ENCODE data around the gene OXTR. TPM values are rescaled to one million over a fixed set of nuclear protein-coding genes. Genes with fewer than 3 reads are reported as not detected.

Gene OXTR
- total RNA-seq, 1 donor from 2014 or later = 4.1 TPM

DNA sequence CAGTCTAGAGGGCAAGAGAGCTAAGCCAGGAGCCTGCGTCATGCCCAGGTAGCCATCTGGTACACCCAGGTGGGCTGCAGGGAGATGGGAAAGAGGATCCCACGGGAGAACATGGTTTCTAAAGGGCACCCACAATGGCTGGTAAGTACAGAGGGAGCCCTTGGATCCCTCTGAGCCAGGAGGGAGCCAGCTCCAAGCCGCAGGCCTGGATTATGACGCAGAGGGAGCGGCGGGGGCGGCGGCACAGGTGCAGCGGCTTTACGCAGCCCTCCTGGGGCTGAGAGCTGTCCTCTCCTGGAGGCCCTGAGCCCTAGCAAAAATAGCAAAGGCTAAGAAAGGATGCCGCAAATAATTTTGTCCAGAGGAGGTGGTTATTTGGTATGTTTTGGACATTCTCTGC, 33.0 kb downstream of the OXTR start:
- no peak for DNase-seq (ENCODE audit: extremely low spot score, unreplicated experiment)
- peaks cover 20% of the 10 kb centered on the region for H3K4me1 Mint-ChIP-seq (ENCODE audit: unreplicated experiment)
- no peak overlapping the region for H3K4me3 Mint-ChIP-seq
- no peaks in the 10 kb centered on the region for H3K9me3 Mint-ChIP-seq
- H3K36me3 Mint-ChIP-seq = no peaks in the 10 kb centered on the region
- TF ChIP-seq CTCF (conservative IDR thresholded peaks at IDR 0.05) = no peak
- no peaks in the 10 kb centered on the region for H3K27me3 Mint-ChIP-seq
- H3K27ac Mint-ChIP-seq = no peak overlapping the region

GRCh38 chr3:8734908-8735307, 34.5 kb downstream of the OXTR start:
- Mint-ChIP-seq H3K36me3 (no peaks in the 10 kb centered on the region), H3K4me3 (no peak overlapping the region), H3K9me3 (no peaks in the 10 kb centered on the region), H3K27me3 (no peaks in the 10 kb centered on the region), H3K27ac (no peak overlapping the region), H3K4me1 (ENCODE audit: unreplicated experiment) (peaks cover 25% of the 10 kb centered on the region)
- DNase-seq (ENCODE audit: extremely low spot score, unreplicated experiment) = peak; percentile 34
- TF ChIP-seq CTCF (conservative IDR thresholded peaks at IDR 0.05) = no peak

- H3K4me3 Mint-ChIP-seq = no peak overlapping the region
- no peaks in the 10 kb centered on the region for H3K27me3 Mint-ChIP-seq
- no peaks in the 10 kb centered on the region for H3K36me3 Mint-ChIP-seq
- DNase-seq (ENCODE audit: extremely low spot score, unreplicated experiment) = peak; percentile 58
- H3K4me1 Mint-ChIP-seq (ENCODE audit: unreplicated experiment) = peaks cover 30% of the 10 kb centered on the region
- H3K9me3 Mint-ChIP-seq = no peaks in the 10 kb centered on the region
- H3K27ac Mint-ChIP-seq = no peak overlapping the region
- no peak for TF ChIP-seq CTCF (conservative IDR thresholded peaks at IDR 0.05)
These were observed 35.1 kb downstream of the OXTR start for GRCh38 chr3:8734137-8734878.

DNA sequence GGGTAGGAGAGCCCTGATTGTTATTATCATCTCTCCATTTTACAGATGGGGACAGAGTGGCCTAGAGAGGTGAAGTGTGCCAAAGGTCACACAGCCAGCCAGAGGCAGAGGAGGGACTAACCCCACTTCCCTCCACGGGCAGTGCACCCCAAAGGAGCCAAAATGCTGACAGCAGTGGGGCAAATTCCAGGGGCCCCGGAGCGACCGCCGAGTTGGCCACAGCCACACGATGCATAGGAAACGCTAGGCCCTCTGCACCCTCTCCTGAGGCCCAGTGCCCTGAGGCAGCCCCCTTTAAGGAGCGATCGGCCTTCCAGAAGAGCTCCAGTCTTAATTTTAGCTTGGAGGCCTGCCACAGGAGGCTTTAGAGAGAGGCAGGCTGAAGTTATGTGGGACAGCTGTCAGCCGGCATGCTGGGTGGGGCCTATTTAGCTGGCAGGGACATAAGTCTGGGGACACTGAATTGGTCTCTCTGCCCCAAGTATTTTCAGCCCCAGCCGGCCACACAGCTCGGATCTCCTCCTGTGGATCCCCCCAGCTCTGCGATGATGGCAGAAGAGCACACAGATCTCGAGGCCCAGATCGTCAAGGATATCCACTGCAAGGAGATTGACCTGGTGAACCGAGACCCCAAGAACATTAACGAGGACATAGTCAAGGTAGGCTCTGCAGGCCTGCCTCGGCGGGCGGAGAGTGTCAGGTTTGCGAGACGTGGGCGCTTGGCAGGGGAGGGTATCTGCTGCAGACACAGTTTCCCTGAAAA, 35.9 kb downstream of the OXTR start, which contains the start of gene CAV3:
Gene CAV3, plus strand, starts transcription at position 471 of the 763 bp plus-strand sequence. Its CDS starts 75 bp downstream, at position 546.
- peak; percentile 61 for DNase-seq (ENCODE audit: extremely low spot score, unreplicated experiment)
- no peak for TF ChIP-seq CTCF (conservative IDR thresholded peaks at IDR 0.05)
- H3K27ac Mint-ChIP-seq = no peak within 1 kb of the TSS
- H3K36me3 Mint-ChIP-seq = no peaks in the 10 kb centered on the region
- no peak within 1 kb of the TSS for H3K4me3 Mint-ChIP-seq
- H3K27me3 Mint-ChIP-seq = no peaks in the 10 kb centered on the region
- H3K9me3 Mint-ChIP-seq = no peaks in the 10 kb centered on the region
- peaks cover 35% of the 10 kb centered on the region for H3K4me1 Mint-ChIP-seq (ENCODE audit: unreplicated experiment)

DNA sequence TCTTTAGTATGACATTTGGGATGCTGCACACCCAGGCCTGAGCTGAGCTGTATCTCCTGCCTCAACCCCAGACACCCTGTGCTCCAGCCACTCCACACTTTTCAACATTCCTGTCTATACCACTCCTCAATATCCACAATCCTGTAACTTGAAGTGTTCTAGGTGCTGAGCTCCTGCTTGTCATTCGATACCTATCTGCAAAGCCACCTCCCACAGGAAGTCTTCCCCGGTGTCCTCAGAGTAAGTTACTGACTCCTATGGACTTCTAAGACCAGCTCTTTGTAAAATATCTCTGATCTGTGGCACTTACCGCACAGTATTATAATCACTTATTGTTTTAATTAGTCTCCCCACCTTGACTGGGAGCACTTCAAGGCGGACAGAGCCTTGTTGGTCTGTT, 37.0 kb downstream of the OXTR start:
- H3K9me3 Mint-ChIP-seq = no peaks in the 10 kb centered on the region
- no peaks in the 10 kb centered on the region for H3K27me3 Mint-ChIP-seq
- no peak for DNase-seq (ENCODE audit: extremely low spot score, unreplicated experiment)
- TF ChIP-seq CTCF (conservative IDR thresholded peaks at IDR 0.05) = no peak
- H3K36me3 Mint-ChIP-seq = no peaks in the 10 kb centered on the region
- H3K4me3 Mint-ChIP-seq = no peak overlapping the region
- no peak overlapping the region for H3K27ac Mint-ChIP-seq
- H3K4me1 Mint-ChIP-seq (ENCODE audit: unreplicated experiment) = peaks cover 40% of the 10 kb centered on the region

Measured in type B pancreatic cell (in vitro differentiated cells).